Glutamatergic neuron (in vitro differentiated cells): Measurements from ENCODE around the gene AGAP1. TPM values are rescaled to one million over a fixed set of nuclear protein-coding genes. Genes with fewer than 3 reads are reported as not detected.

Source experiments
- DNase-seq: peaks from one replicate; pipeline ENCODE4 v3.0.0; 2022
- H3K27ac Mint-ChIP-seq: one replicate; pipeline ENCODE4 v1.8.0; 2020; ENCODE audit warnings: mild to moderate bottlenecking, mixed read lengths, inconsistent platforms; ENCODE audit not compliant: unreplicated experiment
- H3K27me3 Mint-ChIP-seq: one replicate; pipeline ENCODE4 v1.8.0; 2020; ENCODE audit warnings: mild to moderate bottlenecking, moderate library complexity, mixed read lengths, inconsistent platforms; ENCODE audit not compliant: unreplicated experiment
- H3K36me3 Mint-ChIP-seq: one replicate; pipeline ENCODE4 v1.8.0; 2020; ENCODE audit warnings: mild to moderate bottlenecking, mixed read lengths, inconsistent platforms; ENCODE audit not compliant: unreplicated experiment
- H3K4me1 Mint-ChIP-seq: one replicate; pipeline ENCODE4 v1.8.0; 2020; ENCODE audit warnings: mild to moderate bottlenecking, low read depth, mixed read lengths, inconsistent platforms; ENCODE audit not compliant: unreplicated experiment
- H3K4me3 Mint-ChIP-seq: one replicate; pipeline ENCODE4 v1.8.0; 2020; ENCODE audit warnings: mild to moderate bottlenecking, mixed read lengths, inconsistent platforms; ENCODE audit not compliant: unreplicated experiment
- H3K9me3 Mint-ChIP-seq: one replicate; pipeline ENCODE4 v1.8.0; 2020; ENCODE audit warnings: mild to moderate bottlenecking, moderate library complexity, mixed read lengths, inconsistent platforms; ENCODE audit not compliant: unreplicated experiment
- total RNA-seq: library from RNA; stranded (reverse); fragmentation: NEBNext Ultra II Directional; extraction: Animal tissue kit (Norgen Biotek cat#: 25700); gene quantifications from one replicate; pipeline ENCODE4 v1.2.1, GENCODE V29; 2021; ENCODE audit not compliant: unreplicated experiment
- TF ChIP-seq, protein P1 (sequence below): fragments of 200-600 bp; sonication (generic); IDR thresholded peaks from one replicate; pipeline ENCODE4 v1.5.0; 2021; ENCODE audit not compliant: partially characterized antibody, unreplicated experiment

The AGAP1 gene
- total RNA-seq, 1 donor from 2014 or later, result 153 TPM

DNA sequence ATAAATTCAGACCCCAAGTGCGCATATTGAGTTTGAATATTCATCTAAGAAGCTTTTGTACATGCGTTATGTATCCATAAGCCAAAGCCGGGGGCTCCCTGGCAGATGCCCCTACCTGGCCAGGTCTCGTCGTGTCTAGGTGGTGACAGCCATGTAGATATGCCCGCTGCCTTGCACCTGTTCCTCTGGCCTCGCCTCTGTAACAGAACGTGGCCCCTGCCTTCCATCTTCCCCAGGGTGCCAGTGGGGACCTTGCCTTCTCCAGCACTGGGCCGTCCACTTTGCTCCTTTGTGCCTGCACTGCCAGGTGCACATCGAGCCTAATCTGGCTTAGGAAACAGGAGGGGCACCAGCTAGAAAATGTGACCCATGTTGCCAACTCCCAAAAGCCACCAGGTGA is 198.2 kb downstream of the AGAP1 start:
- DNase-seq, result peak; percentile 2
- no peak overlapping the region for H3K4me3 Mint-ChIP-seq
- peak overlapping the region; percentile 62 for H3K27ac Mint-ChIP-seq
- TF ChIP-seq, protein P1, sequence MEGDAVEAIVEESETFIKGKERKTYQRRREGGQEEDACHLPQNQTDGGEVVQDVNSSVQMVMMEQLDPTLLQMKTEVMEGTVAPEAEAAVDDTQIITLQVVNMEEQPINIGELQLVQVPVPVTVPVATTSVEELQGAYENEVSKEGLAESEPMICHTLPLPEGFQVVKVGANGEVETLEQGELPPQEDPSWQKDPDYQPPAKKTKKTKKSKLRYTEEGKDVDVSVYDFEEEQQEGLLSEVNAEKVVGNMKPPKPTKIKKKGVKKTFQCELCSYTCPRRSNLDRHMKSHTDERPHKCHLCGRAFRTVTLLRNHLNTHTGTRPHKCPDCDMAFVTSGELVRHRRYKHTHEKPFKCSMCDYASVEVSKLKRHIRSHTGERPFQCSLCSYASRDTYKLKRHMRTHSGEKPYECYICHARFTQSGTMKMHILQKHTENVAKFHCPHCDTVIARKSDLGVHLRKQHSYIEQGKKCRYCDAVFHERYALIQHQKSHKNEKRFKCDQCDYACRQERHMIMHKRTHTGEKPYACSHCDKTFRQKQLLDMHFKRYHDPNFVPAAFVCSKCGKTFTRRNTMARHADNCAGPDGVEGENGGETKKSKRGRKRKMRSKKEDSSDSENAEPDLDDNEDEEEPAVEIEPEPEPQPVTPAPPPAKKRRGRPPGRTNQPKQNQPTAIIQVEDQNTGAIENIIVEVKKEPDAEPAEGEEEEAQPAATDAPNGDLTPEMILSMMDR, result no peak
- H3K9me3 Mint-ChIP-seq, result peaks cover 4% of the 10 kb centered on the region
- no peaks in the 10 kb centered on the region for H3K36me3 Mint-ChIP-seq
- H3K4me1 Mint-ChIP-seq, result peaks cover 53% of the 10 kb centered on the region
- peaks cover 12% of the 10 kb centered on the region for H3K27me3 Mint-ChIP-seq

DNA sequence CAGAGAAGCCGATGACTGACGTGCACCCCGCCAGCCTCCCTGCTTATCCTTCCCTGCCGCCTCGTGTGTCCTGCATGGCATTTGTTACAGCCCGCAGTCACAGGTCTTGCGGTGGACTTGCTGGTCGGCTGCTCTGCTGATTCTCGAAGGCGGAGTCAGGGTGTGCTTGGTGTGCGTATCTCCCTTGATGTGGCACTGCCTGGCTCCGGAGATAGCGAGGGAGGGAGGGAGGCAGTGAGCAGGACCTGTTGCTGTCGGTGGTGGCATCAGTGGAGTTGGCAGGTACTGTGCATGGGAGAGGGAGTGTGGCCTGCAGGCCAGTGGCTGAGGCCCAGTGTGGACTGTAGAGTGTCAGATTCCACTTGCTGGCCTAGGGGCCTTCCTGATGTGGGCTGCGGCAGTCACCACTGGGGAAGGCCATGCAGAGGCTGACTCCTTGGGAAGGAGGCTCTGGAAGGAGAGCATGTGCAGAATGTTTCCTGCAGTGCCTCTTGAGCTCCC is 198.9 kb downstream of the AGAP1 start:
- peaks cover 14% of the 10 kb centered on the region for H3K27me3 Mint-ChIP-seq
- no peak overlapping the region for H3K27ac Mint-ChIP-seq
- H3K9me3 Mint-ChIP-seq, result peaks cover 5% of the 10 kb centered on the region
- peaks cover 51% of the 10 kb centered on the region for H3K4me1 Mint-ChIP-seq
- H3K4me3 Mint-ChIP-seq, result no peak overlapping the region
- peak; percentile 12 for DNase-seq
- TF ChIP-seq, protein P1, result no peak
- H3K36me3 Mint-ChIP-seq, result peaks cover 4% of the 10 kb centered on the region

DNA sequence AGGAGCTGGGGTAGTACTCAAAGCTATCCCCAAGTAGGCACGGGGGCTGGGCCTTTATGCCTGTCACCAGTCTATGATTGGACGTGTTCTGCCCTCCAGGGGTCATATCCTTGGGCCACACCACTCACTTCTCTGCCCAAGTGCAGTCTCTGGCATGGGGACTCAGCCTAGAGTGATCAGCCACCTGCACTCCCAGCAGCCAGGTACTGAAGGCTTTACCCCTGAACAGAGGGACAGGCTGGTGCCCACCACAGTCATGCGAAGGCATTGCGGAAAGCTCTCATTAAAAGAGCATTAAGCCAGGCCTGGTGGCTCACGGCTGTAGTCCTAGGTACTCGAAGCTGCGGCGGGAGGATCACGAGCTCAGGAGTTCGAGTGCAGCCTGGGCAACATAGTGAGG is 199.4 kb downstream of the AGAP1 start:
- DNase-seq, result peak; percentile 10
- Mint-ChIP-seq H3K4me1 (peaks cover 50% of the 10 kb centered on the region), H3K27me3 (peaks cover 11% of the 10 kb centered on the region), H3K9me3 (peaks cover 6% of the 10 kb centered on the region), H3K27ac (no peak overlapping the region), H3K4me3 (no peak overlapping the region), H3K36me3 (peaks cover 4% of the 10 kb centered on the region)
- TF ChIP-seq, protein P1, result no peak

DNA sequence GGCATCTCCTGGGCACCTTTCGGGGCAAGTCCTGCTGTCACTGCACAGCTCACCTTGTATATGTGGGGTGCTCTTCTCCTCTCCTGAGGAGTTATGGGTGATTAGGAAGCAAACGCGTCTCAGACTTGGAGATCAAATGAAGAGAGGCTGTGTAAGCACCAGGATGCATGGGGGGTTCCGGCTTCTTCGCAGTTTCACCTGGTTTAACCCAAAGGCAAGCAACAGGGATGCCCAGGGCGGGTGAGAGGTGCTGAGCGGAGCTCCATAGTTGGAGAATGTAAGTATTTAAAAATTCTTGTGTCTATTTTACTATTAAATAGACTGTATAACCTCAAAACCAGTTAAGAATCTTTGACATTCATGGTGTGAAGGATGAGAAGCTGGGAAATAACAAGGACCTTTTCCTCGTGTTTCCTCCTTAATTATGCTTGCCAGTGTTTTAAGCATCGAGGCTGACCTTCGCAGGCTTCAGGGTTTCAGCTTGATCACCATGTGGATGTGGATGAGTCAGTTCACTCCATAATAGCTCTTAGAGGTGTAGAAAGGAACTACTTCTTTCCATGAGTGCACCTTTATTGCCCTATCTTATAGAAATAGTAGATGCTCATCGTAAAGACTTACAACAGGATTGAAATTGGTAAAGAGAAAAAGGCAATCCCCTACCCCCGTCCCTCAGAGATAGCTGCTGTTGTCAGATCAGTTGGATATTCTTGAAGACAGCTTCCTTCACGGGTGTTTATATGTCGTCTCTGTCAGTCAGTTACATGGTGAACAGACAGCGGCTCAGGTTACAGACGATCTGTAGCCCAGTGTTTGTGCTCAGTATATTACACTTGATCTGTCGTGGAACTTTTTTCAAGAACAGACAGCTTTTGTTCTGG is 201.1 kb downstream of the AGAP1 start:
- peaks cover 4% of the 10 kb centered on the region for H3K36me3 Mint-ChIP-seq
- peaks cover 7% of the 10 kb centered on the region for H3K9me3 Mint-ChIP-seq
- TF ChIP-seq, protein P1, result no peak
- H3K4me3 Mint-ChIP-seq, result no peak overlapping the region
- peaks cover 10% of the 10 kb centered on the region for H3K27me3 Mint-ChIP-seq
- peaks cover 41% of the 10 kb centered on the region for H3K4me1 Mint-ChIP-seq
- DNase-seq, result peak; percentile 8
- peak overlapping the region; percentile 64 for H3K27ac Mint-ChIP-seq

DNA sequence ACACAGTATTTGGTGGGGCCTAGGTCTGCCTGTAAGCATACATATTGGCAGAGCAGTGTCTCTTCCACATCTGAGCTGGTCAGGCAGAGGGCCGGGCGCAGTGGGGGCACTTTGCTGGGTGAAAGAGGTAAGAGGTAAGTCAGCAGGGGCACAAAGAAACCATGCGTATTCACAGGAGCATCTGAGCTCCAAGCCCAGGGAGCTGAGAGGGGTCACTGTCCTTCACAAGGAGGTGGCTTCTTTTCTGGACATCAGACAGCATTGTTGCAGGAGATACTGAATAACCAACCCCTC is 201.7 kb downstream of the AGAP1 start:
- TF ChIP-seq, protein P1, result no peak
- H3K4me3 Mint-ChIP-seq, result no peak overlapping the region
- peaks cover 10% of the 10 kb centered on the region for H3K27me3 Mint-ChIP-seq
- H3K27ac Mint-ChIP-seq, result peak overlapping the region; percentile 64
- peaks cover 38% of the 10 kb centered on the region for H3K4me1 Mint-ChIP-seq
- peaks cover 4% of the 10 kb centered on the region for H3K36me3 Mint-ChIP-seq
- peaks cover 7% of the 10 kb centered on the region for H3K9me3 Mint-ChIP-seq
- peak; percentile 8 for DNase-seq
